ENCODE data around the gene CDK5.
A peak's percentile ranks its signal among the peaks of the same experiment; 100 is the strongest.

CDK5 gene

DNA sequence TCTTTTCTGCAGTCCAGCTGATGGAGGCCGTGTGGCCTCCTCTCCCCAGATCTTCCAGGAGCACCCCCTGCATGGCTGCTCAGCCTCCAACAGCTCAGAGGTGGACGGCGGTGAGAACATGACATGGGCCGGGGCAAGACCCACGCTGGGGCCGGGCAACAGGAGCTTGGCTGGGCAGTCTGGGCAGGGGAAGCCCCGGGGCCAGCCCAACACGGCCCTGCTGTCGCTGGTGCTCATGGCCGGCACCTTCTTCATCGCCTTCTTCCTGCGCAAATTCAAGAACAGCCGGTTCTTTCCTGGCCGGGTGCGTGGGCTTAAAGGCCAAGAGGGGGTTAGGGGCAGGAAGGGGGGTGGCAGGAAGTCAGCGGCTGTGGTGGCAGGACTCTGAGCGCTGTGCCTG is 16.3 kb upstream of the CDK5 start:
- no peak for DNase-seq (ENCODE audit: low read depth in 2 of 2)

GRCh38 chr7:151071032-151071866 is 13.6 kb upstream of the CDK5 start:
- no peak for DNase-seq (ENCODE audit: low read depth in 2 of 2)

DNA sequence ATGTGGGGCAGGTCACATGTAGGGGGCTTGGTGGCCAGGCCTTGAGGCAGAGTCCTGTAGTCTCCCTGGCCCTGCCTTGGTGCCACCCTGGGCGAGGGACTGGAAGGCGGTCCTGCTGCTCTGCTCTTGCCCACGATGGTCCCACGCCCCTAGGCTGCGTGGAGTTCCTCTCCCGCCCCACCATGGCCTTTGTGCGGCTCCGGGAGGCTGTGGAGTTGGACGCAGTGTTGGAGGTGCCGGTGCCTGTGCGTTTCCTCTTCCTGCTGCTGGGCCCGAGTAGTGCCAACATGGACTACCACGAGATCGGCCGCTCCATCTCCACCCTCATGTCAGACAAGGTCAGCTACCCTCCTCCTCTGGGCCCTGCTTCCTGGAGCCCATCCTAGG is 12.9 kb upstream of the CDK5 start:
- no peak for DNase-seq (ENCODE audit: low read depth in 2 of 2)

- no peak for DNase-seq (ENCODE audit: low read depth in 2 of 2)
These were observed 12.3 kb upstream of the CDK5 start for GRCh38 chr7:151069841-151070573.

DNA sequence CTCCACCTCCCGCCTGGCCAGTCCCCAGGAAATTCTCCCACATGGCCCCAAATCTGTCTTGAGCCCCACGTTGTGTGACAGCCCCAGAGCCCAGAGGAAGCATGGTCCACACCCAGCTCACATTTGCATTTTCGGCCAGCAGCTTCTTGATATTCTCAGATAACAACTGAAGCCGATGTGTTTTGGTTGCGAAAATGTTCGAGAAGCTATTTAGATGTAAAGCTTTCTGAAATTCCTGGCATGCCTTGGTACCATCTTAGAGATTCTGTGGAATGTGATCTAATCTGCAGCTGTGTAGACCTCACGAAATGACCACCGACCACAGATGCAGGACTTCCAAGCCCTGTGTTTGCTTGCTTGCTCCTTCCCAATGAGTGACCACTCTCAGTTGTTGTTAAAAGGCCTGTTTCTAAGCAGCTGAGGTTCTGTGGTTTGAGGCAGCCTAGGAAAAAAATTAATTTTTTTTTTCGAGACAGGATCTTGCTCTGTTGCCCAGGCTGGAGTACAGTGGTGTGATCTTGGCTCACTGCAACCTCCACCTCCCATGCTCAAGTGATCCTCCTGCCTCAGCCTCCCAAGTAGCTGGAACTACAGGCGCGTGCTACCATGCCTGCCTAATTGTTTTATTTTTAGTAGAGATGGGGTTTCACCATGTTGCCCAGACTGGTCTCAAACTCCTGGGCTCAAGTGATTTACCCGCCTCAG is 10.5 kb upstream of the CDK5 start:
- no peak for DNase-seq (ENCODE audit: low read depth in 2 of 2)

DNA sequence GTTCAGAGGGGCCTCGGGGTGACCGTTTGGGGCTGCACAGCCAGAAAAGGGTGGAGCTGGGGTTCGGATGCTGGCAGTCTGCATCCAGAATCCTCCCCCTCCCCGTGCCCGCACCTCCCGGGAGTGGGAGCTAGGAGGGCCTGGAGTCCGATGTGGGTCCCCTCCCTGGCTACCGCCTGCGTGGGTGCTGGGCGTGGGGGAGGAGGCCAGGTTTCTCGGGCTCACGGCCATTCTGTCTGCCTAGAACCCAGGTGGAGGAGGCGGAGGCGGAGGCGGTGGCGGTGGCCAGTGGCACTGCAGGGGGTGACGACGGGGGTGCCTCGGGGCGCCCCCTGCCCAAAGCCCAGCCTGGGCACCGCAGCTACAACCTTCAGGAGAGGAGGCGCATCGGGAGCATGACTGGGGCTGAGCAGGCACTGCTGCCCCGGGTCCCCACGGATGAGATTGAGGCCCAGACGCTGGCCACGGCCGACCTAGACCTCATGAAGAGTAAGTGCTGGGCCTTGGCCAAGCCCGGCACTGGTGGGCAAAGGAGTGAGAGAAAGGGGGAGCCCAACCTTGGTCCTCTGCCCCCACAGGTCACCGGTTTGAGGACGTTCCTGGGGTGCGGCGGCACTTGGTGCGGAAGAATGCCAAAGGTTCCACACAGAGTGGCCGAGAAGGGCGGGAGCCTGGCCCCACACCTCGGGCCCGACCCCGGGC is 8.7 kb upstream of the CDK5 start:
- no peak for DNase-seq (ENCODE audit: low read depth in 2 of 2)

- DNase-seq (ENCODE audit: low read depth in 2 of 2), result no peak
These were observed 7.8 kb upstream of the CDK5 start for GRCh38 chr7:151065516-151065915.

DNA sequence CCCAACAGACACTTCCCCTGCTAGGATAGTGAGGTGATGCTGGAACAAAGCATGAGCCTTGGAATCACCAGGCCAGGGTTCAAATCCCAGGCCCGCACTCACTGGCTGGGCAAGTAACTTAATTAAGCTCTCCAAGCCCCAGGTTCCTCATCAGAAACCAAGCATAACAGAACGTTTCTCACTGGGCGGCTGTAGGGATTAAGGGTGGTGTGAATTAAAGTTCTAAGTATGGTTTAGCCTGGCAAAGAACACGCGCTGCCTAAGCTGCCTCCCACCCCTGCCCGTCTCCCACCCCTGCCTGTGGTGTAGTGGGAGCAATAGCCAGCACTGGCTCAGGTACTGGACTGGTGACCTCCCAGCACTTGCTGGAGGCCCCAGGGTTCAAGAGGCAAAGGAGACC is 7.3 kb upstream of the CDK5 start:
- DNase-seq (ENCODE audit: low read depth in 2 of 2), result no peak

GRCh38 chr7:151064454-151064853 is 6.8 kb upstream of the CDK5 start:
- no peak for DNase-seq (ENCODE audit: low read depth in 2 of 2)

DNA sequence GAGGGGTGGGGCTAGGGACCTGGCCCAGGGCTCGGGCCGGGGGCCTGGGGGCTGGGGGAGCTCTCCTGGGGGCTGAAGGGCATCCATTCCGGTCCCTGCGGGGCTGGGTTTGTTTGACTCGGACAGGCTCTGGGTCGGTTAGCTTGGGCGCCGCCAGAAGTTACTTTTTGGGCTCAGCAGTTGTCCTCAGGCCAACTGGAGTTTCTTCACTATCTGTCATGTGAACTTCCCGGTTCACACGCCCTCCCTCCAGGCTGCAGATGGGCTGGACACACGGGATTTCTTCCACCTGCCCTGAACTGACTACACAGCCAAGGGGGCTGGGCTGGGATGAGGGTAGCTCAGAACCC is 5.5 kb upstream of the CDK5 start:
- no peak for DNase-seq (ENCODE audit: low read depth in 2 of 2)

DNA sequence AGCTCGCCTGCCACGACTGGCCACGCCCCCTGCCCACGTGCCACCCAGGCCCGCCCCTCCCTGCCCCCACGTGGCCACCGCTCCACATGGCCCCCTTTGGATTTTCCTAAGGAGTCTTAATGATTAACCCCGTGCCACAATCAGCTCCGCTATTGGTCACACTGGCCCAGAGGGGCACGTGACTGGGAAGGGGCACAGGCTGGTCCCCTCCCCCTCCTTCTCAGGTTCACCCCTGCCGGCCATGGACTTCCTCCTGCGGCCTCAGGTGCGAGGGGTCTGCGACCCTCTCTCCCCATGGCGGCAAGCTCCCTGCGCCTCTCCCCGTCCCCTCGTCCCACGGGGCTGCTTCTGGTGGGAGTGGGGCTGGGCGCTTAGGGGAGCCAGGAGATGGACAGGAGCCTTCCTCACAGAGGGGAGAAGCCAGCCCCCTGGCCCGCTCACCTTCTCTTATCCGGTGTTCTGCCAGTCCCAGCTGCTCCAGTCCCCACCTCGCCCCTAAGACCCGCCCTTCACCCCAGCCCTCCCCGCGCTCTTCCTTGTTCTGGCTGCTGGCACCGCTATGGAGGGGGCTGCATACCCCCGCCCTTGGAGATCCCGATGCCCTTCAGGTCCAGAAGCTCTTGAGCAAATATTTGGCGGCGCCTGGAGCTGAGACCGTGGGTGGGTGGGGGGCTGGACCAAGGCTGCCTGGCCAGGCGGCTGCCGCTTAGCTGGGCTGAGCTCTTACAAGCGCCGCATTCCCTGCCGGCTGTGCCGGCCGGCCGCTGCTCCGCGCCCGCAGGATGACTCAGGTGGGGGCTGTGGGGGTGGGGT is 4.9 kb upstream of the CDK5 start:
- DNase-seq (ENCODE audit: low read depth in 2 of 2), result no peak

GRCh38 chr7:151062111-151062398 is 4.4 kb upstream of the CDK5 start:
- DNase-seq (ENCODE audit: low read depth in 2 of 2), result no peak

GRCh38 chr7:151061213-151062110 is 3.8 kb upstream of the CDK5 start:
- DNase-seq (ENCODE audit: low read depth in 2 of 2), result no peak

DNA sequence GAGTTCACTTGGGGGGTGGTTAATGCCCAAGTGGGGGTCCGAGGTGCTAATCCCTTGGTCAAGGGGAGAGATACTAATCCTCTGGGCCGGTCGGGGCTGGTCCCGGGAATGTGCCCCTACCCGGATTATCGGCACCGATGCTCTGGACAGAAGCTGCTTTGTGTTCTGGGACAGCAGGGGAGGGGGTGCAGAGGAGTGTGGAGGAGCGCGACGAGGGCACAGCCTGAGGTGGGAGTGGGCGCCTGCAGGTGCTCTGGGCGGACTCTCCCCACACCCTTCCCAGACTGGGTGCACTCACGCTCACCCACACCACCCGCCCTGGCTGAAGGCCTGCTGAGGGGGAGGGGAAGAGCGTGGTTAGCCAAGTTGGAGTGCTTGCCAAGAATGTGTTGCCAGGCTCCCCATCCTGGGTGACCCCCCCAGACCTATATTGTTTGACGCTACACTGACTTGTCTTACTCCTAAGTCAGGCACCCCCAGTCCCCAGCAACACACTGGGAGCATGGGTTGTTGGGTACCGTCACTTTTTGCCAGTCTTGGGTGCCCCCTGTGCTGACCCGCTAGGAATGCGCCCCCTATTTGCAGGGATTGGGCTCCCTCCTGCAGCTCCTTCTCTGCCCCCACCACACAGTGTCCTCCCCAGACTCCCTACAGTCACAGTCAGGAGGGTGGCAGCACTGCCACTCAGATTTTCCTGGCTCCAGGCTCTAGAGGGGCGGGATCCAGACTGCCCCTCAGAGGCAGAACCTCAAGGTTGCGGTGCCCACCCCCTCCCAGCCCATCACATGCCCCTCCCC is 2.9 kb upstream of the CDK5 start:
- DNase-seq (ENCODE audit: low read depth in 2 of 2), result no peak

- no peak for DNase-seq (ENCODE audit: low read depth in 2 of 2)
These were observed 2.4 kb upstream of the CDK5 start for GRCh38 chr7:151060113-151060415.

DNA sequence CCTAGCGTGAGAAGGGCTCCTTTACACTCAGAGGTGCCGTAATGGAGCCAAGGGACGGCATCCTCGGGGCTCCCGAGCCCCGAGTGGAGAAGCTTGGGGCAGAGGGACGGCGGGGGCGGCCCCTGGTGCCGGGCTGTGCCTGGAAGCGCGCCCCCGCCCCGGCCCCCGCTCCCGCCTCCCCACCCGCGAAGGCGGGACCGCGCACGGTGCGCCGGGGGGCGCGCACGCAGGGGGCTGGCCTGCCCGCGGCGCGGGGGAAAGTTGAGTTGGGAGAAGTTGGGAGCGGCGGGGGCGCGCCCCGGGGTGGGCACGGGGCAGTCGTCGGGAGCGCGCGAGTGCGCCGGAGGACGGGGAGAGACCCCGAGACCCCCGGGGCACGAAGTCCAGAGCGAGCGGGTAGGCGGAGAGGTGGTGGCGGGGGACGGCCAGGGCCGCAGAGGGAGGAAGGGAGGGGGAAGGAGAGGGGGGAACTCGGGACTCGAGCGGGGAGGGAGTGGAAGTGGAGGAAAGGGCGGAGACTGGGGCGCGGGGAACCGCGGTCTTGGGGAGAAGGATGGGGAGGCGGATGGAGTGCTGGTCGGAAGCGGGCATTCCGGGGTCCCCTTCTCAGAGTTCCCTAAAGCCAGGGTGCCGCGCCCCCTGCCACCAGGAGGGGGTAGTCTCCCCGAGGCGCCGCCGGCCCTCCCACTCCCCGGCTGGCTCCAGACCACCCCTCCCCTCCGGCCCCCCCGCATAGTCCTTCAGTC is 1.8 kb upstream of the CDK5 start, which contains the start of gene SLC4A2:
SLC4A2 (plus strand) TSS at position 223 of the 746 bp plus-strand sequence. CDS start 2,399 bp downstream, outside the sequence.
- DNase-seq (ENCODE audit: low read depth in 2 of 2), result no peak

DNA sequence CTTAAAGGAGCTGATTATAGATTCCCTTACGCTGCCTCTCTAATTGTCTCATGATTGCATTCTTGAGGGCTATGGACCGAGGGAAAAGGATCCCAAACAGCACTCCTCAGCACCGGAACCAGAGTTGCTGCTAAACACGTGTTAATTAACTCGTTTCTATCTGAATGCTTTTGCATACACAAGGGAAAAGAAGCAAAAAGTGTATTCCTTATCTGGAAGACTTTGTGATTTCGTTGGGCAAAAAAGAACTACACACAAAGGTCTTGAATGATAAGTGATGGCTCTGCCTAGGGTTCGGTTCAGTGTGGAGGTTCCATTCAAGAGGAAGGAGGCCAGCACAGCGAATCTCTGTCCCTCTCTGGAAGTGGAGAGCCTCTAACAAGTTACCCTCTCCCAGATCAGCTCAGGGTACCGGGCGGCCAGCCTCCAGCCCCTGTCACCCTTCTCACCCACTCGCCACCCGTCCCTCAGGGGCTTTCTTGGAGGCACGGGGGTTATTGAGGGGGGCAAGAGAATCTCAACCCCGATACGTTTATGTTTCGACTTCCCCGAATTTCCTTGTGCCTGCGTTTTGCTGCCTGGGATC is 1.2 kb upstream of the CDK5 start:
- no peak for DNase-seq (ENCODE audit: low read depth in 2 of 2)

DNA sequence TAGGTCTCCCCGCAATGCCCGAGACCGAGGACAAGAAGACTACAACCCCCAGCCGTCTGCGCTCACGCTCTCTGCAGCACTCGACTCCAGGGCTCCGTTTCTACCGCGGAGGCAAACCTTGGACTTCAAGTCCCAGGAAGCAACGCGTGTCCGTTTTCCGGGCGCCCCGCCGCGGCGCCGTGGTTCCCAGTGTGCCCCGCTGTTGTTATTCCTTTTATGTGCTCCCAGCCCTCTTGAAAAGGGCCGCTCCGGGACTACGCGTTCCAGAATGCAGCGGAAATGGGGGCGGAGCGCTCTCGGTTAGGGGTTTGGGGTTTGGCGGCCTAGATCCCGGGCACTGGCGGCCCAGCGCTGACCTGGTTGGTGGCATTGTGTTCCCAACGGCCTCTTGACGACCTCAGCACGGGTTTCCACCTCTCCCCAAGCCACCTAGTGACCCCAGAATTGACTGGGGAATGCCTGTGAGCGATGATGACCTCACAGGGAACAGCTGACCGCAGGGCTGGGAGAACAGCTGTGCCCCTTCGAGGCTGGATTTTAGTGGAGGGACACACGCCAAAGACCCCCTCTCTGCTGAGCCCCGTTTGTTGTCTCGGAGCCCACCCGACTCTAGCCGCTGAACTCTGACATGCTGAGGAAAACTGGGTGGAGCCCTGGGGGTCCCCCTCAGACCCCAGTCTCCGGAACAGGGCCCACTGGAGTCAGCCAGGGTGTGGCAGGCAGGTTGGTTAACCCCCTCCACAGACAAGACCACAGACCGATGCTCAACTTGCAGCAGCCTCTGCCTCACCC is 488 bp upstream of the CDK5 start:
- DNase-seq (ENCODE audit: low read depth in 2 of 2), result peak; percentile 99 to 100

Measured in fibroblast of skin of left quadriceps (primary cell).